BJ (cell line): ENCODE results near the gene FOXJ3. TPM values are rescaled to one million over a fixed set of nuclear protein-coding genes. Genes with fewer than 3 reads are reported as not detected.

Source experiments
- CTCF ChIA-PET: fragments of 350-600 bp; formaldehyde crosslinking; extraction: SDS; loops from one replicate; lab custom pipeline; 2021; ENCODE audit warnings: antibody characterized with exemption, inconsistent platforms; lab: Yijun Ruan, JAX
- POLR2A ChIA-PET: fragments of 300-600 bp; sonication (Branson Sonifier 250); formaldehyde crosslinking; extraction: SDS; loops from one replicate; lab custom pipeline; 2021; ENCODE audit warnings: antibody characterized with exemption; lab: Charles Lee
- DNase-seq: peaks from one replicate; pipeline ENCODE4 v3.0.0-alpha.2; 2011; ENCODE audit warnings: low read depth
- H3K27me3 ChIP-seq: 2 replicates; pipeline ENCODE4 v1.6.0; 2011; ENCODE audit warnings: low read length; ENCODE audit not compliant: control insufficient read depth, insufficient read depth
- H3K36me3 ChIP-seq: 2 replicates; pipeline ENCODE4 v1.5.1; 2011; ENCODE audit warnings: low read length; ENCODE audit not compliant: control insufficient read depth, insufficient read depth
- H3K4me3 ChIP-seq: 2 replicates; pipeline ENCODE4 v1.5.1; 2011; ENCODE audit warnings: low read depth, mild to moderate bottlenecking, control low read depth, low read length
- polyA plus RNA-seq: library from polyadenylated mRNA; depleted of rRNA; stranded (reverse); fragments of >200 nt; gene quantifications from 2 replicates; pipeline ENCODE4 v1.2.3, GENCODE V29; 2011
- TF ChIP-seq, protein P1 (sequence below): IDR thresholded peaks from 2 replicates; pipeline ENCODE4 v1.5.1; 2011; ENCODE audit warnings: low read depth, mild to moderate bottlenecking, control low read depth, inconsistent platforms, low read length, moderate library complexity; ENCODE audit not compliant: insufficient read depth

The FOXJ3 gene
- polyA plus RNA-seq, 1 experiment, result 22.9 TPM

DNA sequence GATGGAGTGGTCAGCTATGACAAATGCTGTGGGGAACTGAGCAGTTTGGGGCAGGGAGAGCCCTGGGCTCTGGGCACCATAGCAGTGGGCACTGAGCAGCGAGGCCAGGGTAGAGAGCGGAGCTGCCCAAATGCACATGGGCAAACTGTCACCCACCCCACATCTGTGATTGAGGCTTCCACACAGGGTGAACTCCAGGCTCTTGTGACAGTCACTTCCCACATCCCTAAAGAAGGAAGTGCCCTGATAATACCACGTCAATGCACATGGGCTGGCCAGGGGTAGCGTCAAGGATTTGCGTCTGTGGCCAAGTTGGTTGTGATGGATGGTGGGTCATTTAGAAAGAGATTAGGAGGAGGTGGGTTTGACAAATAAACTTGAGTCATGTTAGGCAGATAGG lies 184.4 kb downstream of the FOXJ3 start:
- DNase-seq, result no peak
- Histone ChIP-seq H3K27me3 (peaks cover 22% of the 10 kb centered on the region), H3K4me3 (no peak overlapping the region), H3K36me3 (no peaks in the 10 kb centered on the region)
- TF ChIP-seq, protein P1, sequence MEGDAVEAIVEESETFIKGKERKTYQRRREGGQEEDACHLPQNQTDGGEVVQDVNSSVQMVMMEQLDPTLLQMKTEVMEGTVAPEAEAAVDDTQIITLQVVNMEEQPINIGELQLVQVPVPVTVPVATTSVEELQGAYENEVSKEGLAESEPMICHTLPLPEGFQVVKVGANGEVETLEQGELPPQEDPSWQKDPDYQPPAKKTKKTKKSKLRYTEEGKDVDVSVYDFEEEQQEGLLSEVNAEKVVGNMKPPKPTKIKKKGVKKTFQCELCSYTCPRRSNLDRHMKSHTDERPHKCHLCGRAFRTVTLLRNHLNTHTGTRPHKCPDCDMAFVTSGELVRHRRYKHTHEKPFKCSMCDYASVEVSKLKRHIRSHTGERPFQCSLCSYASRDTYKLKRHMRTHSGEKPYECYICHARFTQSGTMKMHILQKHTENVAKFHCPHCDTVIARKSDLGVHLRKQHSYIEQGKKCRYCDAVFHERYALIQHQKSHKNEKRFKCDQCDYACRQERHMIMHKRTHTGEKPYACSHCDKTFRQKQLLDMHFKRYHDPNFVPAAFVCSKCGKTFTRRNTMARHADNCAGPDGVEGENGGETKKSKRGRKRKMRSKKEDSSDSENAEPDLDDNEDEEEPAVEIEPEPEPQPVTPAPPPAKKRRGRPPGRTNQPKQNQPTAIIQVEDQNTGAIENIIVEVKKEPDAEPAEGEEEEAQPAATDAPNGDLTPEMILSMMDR, result no peak
- CTCF ChIA-PET, result interaction anchor here (1.9 kb wide), 1 partner anchor 9 kb away, joined by 5 read pairs; no protein-coding TSS in a partner anchor
- POLR2A ChIA-PET, result no interaction called here

DNA sequence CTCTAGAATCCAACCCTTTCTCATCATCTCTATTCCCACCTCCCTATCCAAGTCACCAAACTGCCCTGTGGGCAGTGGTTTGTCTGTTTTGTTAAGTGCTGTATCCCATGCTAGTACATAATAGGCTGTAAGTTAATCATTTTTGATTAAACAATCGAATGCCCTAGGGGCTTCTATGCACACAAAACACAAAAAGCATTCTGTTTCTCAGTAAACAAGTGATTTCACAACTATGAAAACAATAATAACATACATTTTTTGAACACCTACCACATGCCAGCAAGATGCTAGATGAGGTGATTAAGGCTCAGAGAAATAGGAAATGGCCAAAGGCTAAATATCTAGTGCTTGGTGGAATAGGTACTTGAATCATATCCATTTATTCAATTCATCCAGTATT lies 186.9 kb downstream of the FOXJ3 start:
- Histone ChIP-seq H3K27me3 (peaks cover 38% of the 10 kb centered on the region), H3K36me3 (no peaks in the 10 kb centered on the region), H3K4me3 (no peak overlapping the region)
- CTCF ChIA-PET, result interaction anchor here (1.1 to 1.4 kb wide), 3 partner anchors 12 to 531 kb away, joined by 3 to 13 read pairs (median 4); no protein-coding TSS in a partner anchor
- no peak for DNase-seq
- TF ChIP-seq, protein P1, result no peak
- POLR2A ChIA-PET, result no interaction called here

DNA sequence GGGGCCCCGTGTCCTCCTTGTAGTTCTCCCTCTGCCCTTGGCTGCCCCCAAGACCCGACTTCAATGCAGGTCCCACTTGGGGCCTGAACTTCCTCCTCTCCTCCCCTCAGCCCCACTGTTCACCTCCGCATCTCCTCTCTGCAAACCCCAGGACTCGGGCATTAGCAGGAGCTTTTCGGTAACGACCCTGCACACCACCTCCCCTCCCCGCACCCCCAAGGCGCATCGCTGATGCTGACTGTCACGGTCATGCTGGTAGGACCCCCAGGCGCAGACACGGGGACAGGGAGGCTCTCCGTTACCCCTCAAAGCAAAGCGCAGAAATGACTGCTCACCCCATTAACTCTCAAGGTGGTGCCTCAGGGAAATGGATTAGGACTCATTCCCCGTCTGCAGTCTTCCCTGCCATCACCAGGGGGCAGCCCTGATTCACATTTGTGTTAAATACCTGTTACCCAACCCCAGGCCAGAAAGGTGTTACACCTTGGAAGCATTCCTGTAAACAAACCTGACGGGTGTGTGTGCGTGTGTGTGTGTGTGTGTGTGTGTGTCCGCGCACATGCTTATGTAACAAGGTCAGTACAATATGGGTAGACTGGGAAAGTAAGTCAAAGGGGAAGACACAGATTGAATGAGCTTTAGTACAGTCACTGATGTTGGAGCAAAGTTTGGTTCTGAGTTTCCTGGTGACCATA lies 188.3 kb downstream of the FOXJ3 start:
- no peak for DNase-seq
- H3K27me3 ChIP-seq, result peaks cover 38% of the 10 kb centered on the region
- no peak overlapping the region for H3K4me3 ChIP-seq
- no peaks in the 10 kb centered on the region for H3K36me3 ChIP-seq
- POLR2A ChIA-PET, result no interaction called here
- TF ChIP-seq, protein P1, result peak; percentile 89
- CTCF ChIA-PET, result interaction anchor here (0.6 to 1.6 kb wide), 11 partner anchors 9 to 926 kb away, joined by 3 to 13 read pairs (median 5); partner anchors contain the start of gene GUCA2A

DNA sequence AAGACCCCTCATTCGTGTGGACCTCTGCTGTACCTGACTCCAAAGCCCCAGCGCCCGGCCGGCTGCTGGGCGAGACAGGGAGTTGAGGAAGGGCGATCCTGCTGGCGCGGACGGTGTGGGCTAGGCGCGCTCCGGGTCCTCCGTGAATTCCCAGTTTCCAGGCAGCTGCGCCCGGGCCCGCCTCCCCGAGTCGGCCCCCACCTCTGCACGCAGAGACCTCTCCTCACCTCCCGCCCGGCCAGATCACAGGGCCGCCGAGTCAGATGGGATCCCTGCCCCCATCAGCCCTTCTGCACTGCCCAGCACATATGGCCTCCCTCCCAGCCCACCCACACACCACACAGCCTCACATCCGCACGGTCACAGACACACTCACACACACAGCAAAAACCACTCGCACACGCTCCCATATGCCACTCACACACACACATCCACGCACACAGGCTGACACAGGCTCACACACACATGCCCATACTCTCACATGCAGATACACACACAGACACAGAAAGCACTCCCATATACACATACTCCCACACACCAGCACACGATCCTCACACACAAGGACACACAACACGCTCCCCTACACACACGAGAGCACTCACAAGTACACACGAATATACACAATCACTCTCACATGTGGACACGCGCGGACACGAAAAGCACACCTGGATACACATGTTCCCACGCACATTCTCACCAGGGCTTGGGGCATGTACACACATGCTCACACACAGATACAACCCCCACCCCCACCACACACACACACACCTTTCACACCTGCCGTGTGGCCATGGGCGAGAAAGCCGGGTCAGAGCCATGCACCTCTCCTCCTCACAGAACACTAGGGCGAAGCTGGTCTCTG lies 189.0 kb downstream of the FOXJ3 start:
- ChIA-PET CTCF (interaction anchor here (1.6 kb wide), 1 partner anchor 10 kb away, joined by 7 read pairs; no protein-coding TSS in a partner anchor), POLR2A (no interaction called here)
- Histone ChIP-seq H3K36me3 (no peaks in the 10 kb centered on the region), H3K4me3 (no peak overlapping the region), H3K27me3 (peaks cover 38% of the 10 kb centered on the region)
- DNase-seq, result no peak
- TF ChIP-seq, protein P1, result no peak

DNA sequence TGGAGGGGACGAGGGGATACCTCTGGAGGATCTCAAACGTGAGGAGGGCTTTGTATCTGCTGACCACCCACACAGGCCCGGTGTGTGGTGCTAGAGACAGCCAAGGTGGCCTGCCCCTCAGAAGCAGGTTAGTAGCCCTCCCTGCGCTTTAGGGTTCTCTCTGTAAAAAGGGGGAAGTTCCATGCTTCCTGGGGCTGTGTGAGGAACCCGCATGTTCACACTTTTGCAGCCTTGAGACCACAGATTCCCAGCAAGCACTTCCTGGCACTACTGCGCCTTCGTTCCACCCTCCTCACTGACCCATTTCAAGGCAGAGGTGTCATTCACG lies 189.7 kb downstream of the FOXJ3 start:
- ChIA-PET CTCF (no interaction called here), POLR2A (no interaction called here)
- TF ChIP-seq, protein P1, result no peak
- DNase-seq, result no peak
- Histone ChIP-seq H3K4me3 (no peak overlapping the region), H3K27me3 (peaks cover 35% of the 10 kb centered on the region), H3K36me3 (no peaks in the 10 kb centered on the region)
